Lower leg skin (tissue), 3 donors: ENCODE results near the gene MED27.

ENCODE experiments used
- CTCF ChIP-seq, 3 donors: fragments of 450-650 bp; IDR thresholded peaks; one replicate each; pipeline ENCODE4 v1.5.1; 2016; ENCODE audit warnings: antibody characterized with exemption in 3 of 3, mild to moderate bottlenecking in 3 of 3, moderate library complexity in 2 of 3
- POLR2A ChIP-seq, 2 donors: fragments of 450-650 bp; IDR thresholded peaks; one replicate each; pipeline ENCODE4 v1.6.1; 2016 to 2017; ENCODE audit warnings: antibody characterized with exemption in 2 of 2, mild to moderate bottlenecking in 1 of 2, moderate library complexity in 1 of 2

GRCh38 chr9:132059361-132059760, 20.3 kb downstream of the MED27 start:
- no peak for TF ChIP-seq CTCF (IDR thresholded peaks at IDR 0.05)
- TF ChIP-seq POLR2A (IDR thresholded peaks at IDR 0.05): no peak
